ENCODE results near the gene MRE11. TPM values are rescaled to one million over a fixed set of nuclear protein-coding genes. Genes with fewer than 3 reads are reported as not detected.

The MRE11 gene
- total RNA-seq, 4 donors from 2014 or later, result 9.0 to 18.3 (median 12.1) TPM

GRCh38 chr11:94449029-94449428 lies 44.6 kb downstream of the MRE11 start:
- Histone ChIP-seq H3K27ac (no peak overlapping the region), H3K36me3 (peaks cover 0 to 36% (median 0%) of the 10 kb centered on the region in 3 donors), H3K27me3 (no peaks in the 10 kb centered on the region), H3K4me1 (peaks cover 0 to 9% (median 3%) of the 10 kb centered on the region in 3 donors), H3K9me3 (no peaks in the 10 kb centered on the region), H3K4me3 (no peak overlapping the region)
- intact Hi-C loops (cut with DNase I), result no loop called here
- no peak for TF ChIP-seq CTCF (IDR thresholded peaks at IDR 0.05)
- TF ChIP-seq POLR2A (IDR thresholded peaks at IDR 0.05), result no peak
- no peak for DNase-seq
- WGBS, 2 donors, result 32 to 50% methylated on average over 1 of the region's 1 CpG

- no peak overlapping the region for H3K4me3 ChIP-seq
- TF ChIP-seq POLR2A (IDR thresholded peaks at IDR 0.05) (no peak), CTCF (IDR thresholded peaks at IDR 0.05) (no peak)
Measured at GRCh38 chr11:94447149-94447548, 46.5 kb downstream of the MRE11 start.

GRCh38 chr11:94445641-94446040 lies 48.0 kb downstream of the MRE11 start:
- TF ChIP-seq CTCF (IDR thresholded peaks at IDR 0.05), result no peak
- no peak for TF ChIP-seq POLR2A (IDR thresholded peaks at IDR 0.05)
- Histone ChIP-seq H3K36me3 (peaks cover 0 to 70% (median 0%) of the 10 kb centered on the region in 3 donors), H3K9me3 (no peaks in the 10 kb centered on the region), H3K27me3 (no peaks in the 10 kb centered on the region), H3K4me3 (no peak overlapping the region), H3K27ac (no peak overlapping the region), H3K4me1 (peaks cover 0 to 9% (median 3%) of the 10 kb centered on the region in 3 donors)
- no peak for DNase-seq
- WGBS, 2 donors, result 76 to 88% methylated on average over 1 of the region's 1 CpG
- intact Hi-C loops (cut with DNase I), result no loop called here

More at GRCh38 chr11:94447149-94447548, 46.5 kb downstream of the MRE11 start:
- Histone ChIP-seq H3K36me3 (peaks cover 0 to 55% (median 0%) of the 10 kb centered on the region in 3 donors), H3K4me1 (peaks cover 0 to 9% (median 3%) of the 10 kb centered on the region in 3 donors), H3K9me3 (no peaks in the 10 kb centered on the region), H3K27ac (no peak overlapping the region), H3K27me3 (no peaks in the 10 kb centered on the region)
- DNase-seq, result no peak
- intact Hi-C loops (cut with DNase I), result no loop called here
- WGBS, 2 donors, result 88 to 95% methylated on average over 4 of the region's 4 CpGs

GRCh38 chr11:94433049-94433448 lies 60.6 kb downstream of the MRE11 start:
- peaks cover 0 to 80% (median 8%) of the 10 kb centered on the region in 3 donors for H3K36me3 ChIP-seq
- intact Hi-C loops (cut with DNase I), result no loop called here
- no peaks in the 10 kb centered on the region for H3K4me1 ChIP-seq
- peaks cover 0 to 8% (median 0%) of the 10 kb centered on the region in 3 donors for H3K9me3 ChIP-seq
- H3K27ac ChIP-seq, result no peak overlapping the region
- no peak overlapping the region for H3K4me3 ChIP-seq
- 8 to 38% methylated on average over 1 of the region's 1 CpG for WGBS, 2 donors
- DNase-seq, result no peak
- TF ChIP-seq POLR2A (IDR thresholded peaks at IDR 0.05), result no peak
- no peak for TF ChIP-seq CTCF (IDR thresholded peaks at IDR 0.05)
- no peaks in the 10 kb centered on the region for H3K27me3 ChIP-seq

GRCh38 chr11:94424662-94425061 lies 69.0 kb downstream of the MRE11 start:
- Histone ChIP-seq H3K4me3 (no peak overlapping the region), H3K4me1 (no peaks in the 10 kb centered on the region), H3K9me3 (peaks cover 0 to 8% (median 0%) of the 10 kb centered on the region in 3 donors), H3K27me3 (no peaks in the 10 kb centered on the region), H3K27ac (no peak overlapping the region), H3K36me3 (peaks cover 0 to 90% (median 5%) of the 10 kb centered on the region in 3 donors)
- TF ChIP-seq CTCF (IDR thresholded peaks at IDR 0.05), result no peak
- TF ChIP-seq POLR2A (IDR thresholded peaks at IDR 0.05), result no peak
- 55 to 63% methylated on average over 2 of the region's 2 CpGs for WGBS, 2 donors
- intact Hi-C loops (cut with DNase I), result no loop called here
- no peak for DNase-seq
